Ovary (tissue), 9 donors: Measurements from ENCODE around the gene C4orf50. TPM values are rescaled to one million over a fixed set of nuclear protein-coding genes. Genes with fewer than 3 reads are reported as not detected.

Experiments used
- DNase-seq, 5 donors: peaks; one replicate each; pipeline ENCODE4 v3.0.0-alpha.2; 2019 to 2020
- H3K27ac ChIP-seq, 2 donors: fragments of 200-600 bp; one replicate each; pipeline versions ENCODE4 v1.5.1 to v1.8.0; 2019 to 2022
- H3K27me3 ChIP-seq: fragments of 200-600 bp; one replicate; pipeline ENCODE4 v1.8.0; 2022
- H3K36me3 ChIP-seq: fragments of 200-600 bp; sonication (generic); one replicate; pipeline ENCODE4 v1.5.1; 2019
- H3K4me1 ChIP-seq: one replicate; pipeline ENCODE4 v1.8.1; 2013; ENCODE audit warnings: mild to moderate bottlenecking, moderate library complexity; ENCODE audit not compliant: insufficient read depth
- H3K4me3 ChIP-seq: fragments of 200-600 bp; sonication (generic); one replicate; pipeline ENCODE4 v1.5.1; 2017
- H3K9me3 ChIP-seq, 2 donors: fragments of 200-600 bp in 1 of 2; sonication (generic) in 1 of 2; one replicate each; pipeline versions ENCODE4 v1.5.1 to v1.8.1; 2013 to 2019; ENCODE audit warnings: mild to moderate bottlenecking in 1 of 2, moderate library complexity in 1 of 2
- EP300 ChIP-seq: sonication (generic); formaldehyde crosslinking; IDR thresholded peaks from one replicate; pipeline ENCODE4 v1.6.1; 2017; ENCODE audit warnings: antibody characterized with exemption
- POLR2A ChIP-seq: fragments of 450-650 bp; IDR thresholded peaks from one replicate; pipeline ENCODE4 v1.6.1; 2017; ENCODE audit warnings: antibody characterized with exemption, mild to moderate bottlenecking, moderate library complexity
- WGBS, 3 donors: extraction: QIAGEN DNeasy Blood & Tissue Kit in 1 of 3; methylation state at CpG; one replicate each; pipeline versions ENCODE4 v1.1.5 to v1.1.7; 2013 to 2017; 5-methylcytosine and 5-hydroxymethylcytosine counted together
- intact Hi-C, 4 donors: fragments of 100-400 bp; cut with DNase I; formaldehyde crosslinking; loops; one replicate each; pipeline versions ENCODE4 v1.11.0 to v1.15.1; 2022 to 2023
- polyA plus RNA-seq, 2 donors: library from polyadenylated mRNA; stranded (reverse); fragments of 200-250 nt in 1 of 2; fragments of 350-450 nt in 1 of 2; fragmentation: Illumina TruSeq in 1 of 2; extraction: RNeasy Lipid Tissue Mini Kit (QIAGEN cat#74804) in 1 of 2; gene quantifications; one replicate each; pipeline ENCODE4 v1.2.3, GENCODE V29; 2013 to 2014
- total RNA-seq, 7 donors: library from RNA; depleted of rRNA in 2 of 7; stranded (reverse); fragments of >200 nt in 2 of 7; fragmentation: NEBNext Ultra II Directional in 3 of 7; extraction: Animal tissue kit (Norgen Biotek cat#: 25700) in 3 of 7; gene quantifications; one replicate each; pipeline versions ENCODE4 v1.1.0 to v1.2.4, GENCODE V29; 2016 to 2023
- TF ChIP-seq, protein P1 (sequence below), 3 donors: fragments of 450-650 bp in 2 of 3; fragments of 200-600 bp in 1 of 3; IDR thresholded peaks; one replicate each; pipeline versions ENCODE4 v1.5.1 to v1.8.0; 2016 to 2022; ENCODE audit warnings: antibody characterized with exemption in 3 of 3, mild to moderate bottlenecking in 1 of 3
- donor health status: DM: no; HTN: no; CAD: no; lungs with moderate emphysema.
- donor health status: DM: no; HTN: no; CAD: no.
- donor health status: Bipolar disorder and iron deficiency.
- donor health status: DM: yes; HTN: yes; CAD: no.
- donor health status: DM: no; HTN: no; CAD: no.
- donor health status: DM: yes; HTN: yes; CAD: no.

C4orf50 gene
- total and polyA plus RNA-seq, 9 donors, result 0.04 to 0.35 (median 0.12) TPM

DNA sequence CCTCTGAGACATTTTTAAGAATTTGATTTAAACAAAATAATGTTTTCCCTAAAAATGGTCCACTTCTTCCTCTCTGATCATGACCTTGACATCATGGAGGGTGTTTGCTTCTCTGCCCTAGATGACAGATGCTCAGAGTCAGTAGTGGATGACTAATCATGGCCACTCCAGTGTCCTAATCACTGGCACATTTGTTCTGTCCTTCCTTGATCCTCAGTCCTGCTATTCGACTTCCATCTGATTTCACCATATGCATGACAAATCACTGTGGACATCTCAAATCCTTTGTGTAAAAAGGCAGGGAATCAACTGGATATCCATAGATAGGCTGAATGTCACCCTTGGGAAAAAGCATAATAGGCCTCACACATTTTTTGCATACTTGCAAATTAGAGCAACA is 134.3 kb downstream of the C4orf50 start:
- H3K27ac ChIP-seq, result no peak overlapping the region
- no peak for DNase-seq
- H3K36me3 ChIP-seq, result no peaks in the 10 kb centered on the region
- intact Hi-C loops, result no loop called here
- no peaks in the 10 kb centered on the region for H3K27me3 ChIP-seq
- peaks cover 4% of the 10 kb centered on the region for H3K4me1 ChIP-seq
- TF ChIP-seq EP300 (no peak), POLR2A (no peak)
- TF ChIP-seq, protein P1, sequence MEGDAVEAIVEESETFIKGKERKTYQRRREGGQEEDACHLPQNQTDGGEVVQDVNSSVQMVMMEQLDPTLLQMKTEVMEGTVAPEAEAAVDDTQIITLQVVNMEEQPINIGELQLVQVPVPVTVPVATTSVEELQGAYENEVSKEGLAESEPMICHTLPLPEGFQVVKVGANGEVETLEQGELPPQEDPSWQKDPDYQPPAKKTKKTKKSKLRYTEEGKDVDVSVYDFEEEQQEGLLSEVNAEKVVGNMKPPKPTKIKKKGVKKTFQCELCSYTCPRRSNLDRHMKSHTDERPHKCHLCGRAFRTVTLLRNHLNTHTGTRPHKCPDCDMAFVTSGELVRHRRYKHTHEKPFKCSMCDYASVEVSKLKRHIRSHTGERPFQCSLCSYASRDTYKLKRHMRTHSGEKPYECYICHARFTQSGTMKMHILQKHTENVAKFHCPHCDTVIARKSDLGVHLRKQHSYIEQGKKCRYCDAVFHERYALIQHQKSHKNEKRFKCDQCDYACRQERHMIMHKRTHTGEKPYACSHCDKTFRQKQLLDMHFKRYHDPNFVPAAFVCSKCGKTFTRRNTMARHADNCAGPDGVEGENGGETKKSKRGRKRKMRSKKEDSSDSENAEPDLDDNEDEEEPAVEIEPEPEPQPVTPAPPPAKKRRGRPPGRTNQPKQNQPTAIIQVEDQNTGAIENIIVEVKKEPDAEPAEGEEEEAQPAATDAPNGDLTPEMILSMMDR (IDR thresholded peaks at IDR 0.05), result no peak
- WGBS, 3 donors, result 60 to 79% (median 71%) methylated on average over 1 of the region's 1 CpG
- no peak overlapping the region for H3K4me3 ChIP-seq
- H3K9me3 ChIP-seq, result no peaks in the 10 kb centered on the region

DNA sequence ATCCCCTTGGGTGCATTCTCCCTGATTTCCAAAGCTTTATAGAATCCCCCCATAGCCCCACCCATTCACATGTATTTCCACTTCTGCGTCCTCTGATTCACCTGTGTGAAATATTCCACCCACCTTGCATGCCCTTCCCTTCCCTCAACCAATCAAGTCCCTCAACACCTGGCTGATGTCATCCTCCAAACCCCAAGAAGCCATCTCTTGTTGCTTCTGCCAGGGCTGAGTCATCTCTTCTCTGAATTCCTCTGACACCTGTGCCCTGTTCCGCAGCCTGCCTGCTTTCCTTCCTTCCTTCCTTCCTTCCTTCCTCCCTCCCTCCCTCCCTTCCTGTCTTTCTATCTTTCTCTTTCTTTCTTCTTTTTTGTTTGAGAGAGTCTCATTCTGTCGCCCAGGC is 135.3 kb downstream of the C4orf50 start:
- Histone ChIP-seq H3K27me3 (no peaks in the 10 kb centered on the region), H3K9me3 (no peaks in the 10 kb centered on the region), H3K27ac (no peak overlapping the region), H3K4me1 (peaks cover 4% of the 10 kb centered on the region), H3K4me3 (no peak overlapping the region), H3K36me3 (no peaks in the 10 kb centered on the region)
- no peak for DNase-seq
- TF ChIP-seq EP300, result no peak
- TF ChIP-seq, protein P1 (IDR thresholded peaks at IDR 0.05), result no peak
- no peak for TF ChIP-seq POLR2A
- 87 to 91% (median 88%) methylated on average over 3 of the region's 3 CpGs for WGBS, 3 donors
- intact Hi-C loops, result no loop called here

DNA sequence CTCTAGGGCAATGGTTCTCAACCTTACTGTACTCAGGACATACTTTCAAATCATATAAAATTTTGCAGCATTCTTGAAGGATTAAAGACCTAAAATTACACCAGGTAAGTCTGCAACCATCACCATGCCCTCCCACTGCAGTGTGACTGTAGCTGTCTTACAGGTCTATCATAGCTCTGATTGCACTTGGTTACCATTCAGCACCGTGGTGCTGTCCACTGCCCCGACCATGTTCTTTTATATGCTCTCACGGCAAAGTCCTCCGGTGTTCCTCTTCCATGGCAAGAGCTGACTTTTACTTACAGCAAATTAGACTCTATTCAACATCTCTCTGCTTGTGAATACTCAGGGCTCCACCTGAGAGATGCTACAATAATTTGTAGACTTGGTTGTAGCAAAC is 136.9 kb downstream of the C4orf50 start:
- no peak for TF ChIP-seq POLR2A
- TF ChIP-seq, protein P1 (IDR thresholded peaks at IDR 0.05), result no peak
- no peak for TF ChIP-seq EP300
- no peak for DNase-seq
- no peaks in the 10 kb centered on the region for H3K27me3 ChIP-seq
- intact Hi-C loops, result no loop called here
- no peaks in the 10 kb centered on the region for H3K9me3 ChIP-seq
- WGBS, 3 donors, result 13 to 20% (median 20%) methylated on average over 4 of the region's 4 CpGs
- H3K36me3 ChIP-seq, result no peaks in the 10 kb centered on the region
- no peak overlapping the region for H3K4me3 ChIP-seq
- H3K27ac ChIP-seq, result no peak overlapping the region
- H3K4me1 ChIP-seq, result no peaks in the 10 kb centered on the region

DNA sequence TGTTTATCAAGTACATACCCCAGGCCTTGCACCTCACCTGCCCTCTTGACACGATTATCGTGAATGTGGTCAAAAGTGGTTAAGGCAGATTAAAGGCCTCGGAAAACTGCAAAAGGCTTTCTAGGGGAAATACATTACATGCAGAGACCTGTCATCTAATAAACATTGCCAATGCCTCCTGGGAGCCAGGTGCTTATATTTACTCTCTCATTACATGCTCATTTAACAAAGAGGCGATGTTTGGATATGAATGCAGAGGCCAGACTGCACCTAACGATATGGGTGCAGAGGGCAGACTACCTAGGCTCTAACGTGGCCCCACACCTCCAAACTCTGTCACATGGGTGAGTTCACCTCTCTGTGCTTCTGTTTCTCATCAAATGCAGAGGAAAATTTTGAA is 139.9 kb downstream of the C4orf50 start:
- no peak overlapping the region for H3K27ac ChIP-seq
- H3K36me3 ChIP-seq, result no peaks in the 10 kb centered on the region
- H3K4me3 ChIP-seq, result no peak overlapping the region
- no peak for TF ChIP-seq EP300
- TF ChIP-seq, protein P1 (IDR thresholded peaks at IDR 0.05), result no peak
- no peak for TF ChIP-seq POLR2A
- H3K27me3 ChIP-seq, result no peaks in the 10 kb centered on the region
- H3K4me1 ChIP-seq, result no peaks in the 10 kb centered on the region
- no peaks in the 10 kb centered on the region for H3K9me3 ChIP-seq
- DNase-seq, result no peak
- WGBS, 3 donors, result 81 to 83% (median 82%) methylated on average over 6 of the region's 6 CpGs
- intact Hi-C loops, result no loop called here

DNA sequence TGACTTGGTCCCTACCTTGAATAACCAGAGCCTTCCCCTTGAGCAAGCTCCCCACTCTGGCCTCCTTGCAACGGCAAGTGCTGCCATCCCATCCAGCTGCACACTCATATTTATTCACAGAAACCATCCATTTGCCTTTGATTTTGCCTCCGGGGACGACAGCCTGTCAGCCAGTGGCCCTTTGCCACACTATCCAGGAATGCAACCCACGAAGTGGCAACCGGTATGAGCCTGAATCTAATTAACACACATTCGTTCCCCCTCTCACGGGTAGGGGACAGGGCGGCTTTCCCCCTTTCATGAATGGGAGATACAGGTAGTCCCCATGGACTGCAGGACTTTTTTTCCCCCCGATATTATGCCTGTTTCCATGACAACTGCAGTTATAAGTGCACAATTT is 140.8 kb downstream of the C4orf50 start:
- intact Hi-C loops, result no loop called here
- Histone ChIP-seq H3K27ac (no peak overlapping the region), H3K4me3 (no peak overlapping the region), H3K9me3 (no peaks in the 10 kb centered on the region), H3K4me1 (no peaks in the 10 kb centered on the region), H3K27me3 (no peaks in the 10 kb centered on the region), H3K36me3 (no peaks in the 10 kb centered on the region)
- DNase-seq, result no peak
- TF ChIP-seq, protein P1 (IDR thresholded peaks at IDR 0.05), result no peak
- TF ChIP-seq EP300, result no peak
- TF ChIP-seq POLR2A, result no peak
- 86 to 88% (median 88%) methylated on average over 9 of the region's 9 CpGs for WGBS, 3 donors
